A549 treated with AZD9567 at 1 μM for 4 hours (cell line): ENCODE measurements around the gene TMEM250. TPM values are rescaled to one million over a fixed set of nuclear protein-coding genes. Genes with fewer than 3 reads are reported as not detected.

Experiments
- total RNA-seq: library from RNA; stranded (reverse); fragments of 200-300 nt; extraction: Qiagen RNA extraction; gene quantifications from 5 replicates; pipeline ENCODE4 v1.2.3, GENCODE V29; 2022; ENCODE audit not compliant: insufficient read depth

Gene TMEM250
- total RNA-seq, result 25.8 to 49.7 TPM (median 44.8 TPM) in 5 replicates

GRCh38 chr9:136118320-136119060 is at the start of gene TMEM250:
TSS of gene TMEM250 (minus strand) at chr9:136118875. CDS start at chr9:136116900, 1,975 bp downstream.

GRCh38 chr9:136095070-136096058 is 23.3 kb downstream of the TMEM250 start, which contains the start of gene NACC2:
TSS of gene NACC2 (minus strand) at chr9:136095289. CDS start at chr9:136050521, 44,768 bp downstream.

Other genes with a start within 250 kb of the TMEM250 start
- 20.0 to 22.6 TPM (median 21.0 TPM) in 5 replicates for gene CAMSAP1, start 211.3 kb downstream of the TMEM250 start, total RNA-seq
- 31.8 to 38.4 TPM (median 34.5 TPM) in 5 replicates for gene UBAC1, start 157.5 kb downstream of the TMEM250 start, total RNA-seq
- 23.3 to 34.2 TPM (median 32.2 TPM) in 5 replicates for gene NACC2, start 23.6 kb downstream of the TMEM250 start, total RNA-seq
- gene LHX3, start 86.3 kb upstream of the TMEM250 start, total RNA-seq, result 0.06 to 0.14 TPM (median 0.06 TPM) in 3 of 5 replicates, not detected in the others
- gene QSOX2, start 126.9 kb upstream of the TMEM250 start, total RNA-seq, result 24.9 to 30.9 TPM (median 29.4 TPM) in 5 replicates
- gene CCDC187, start 185.2 kb upstream of the TMEM250 start, total RNA-seq, result 0.01 to 0.02 TPM (median 0.01 TPM) in 3 of 5 replicates, not detected in the others
- 8.2 to 14.1 TPM (median 13.1 TPM) in 5 replicates for gene GPSM1, start 208.7 kb upstream of the TMEM250 start, total RNA-seq
- 11.8 to 40.4 TPM (median 37.1 TPM) in 5 replicates for gene DNLZ, start 244.9 kb upstream of the TMEM250 start, total RNA-seq